Effector memory CD8-positive, alpha-beta T cell (primary cell): Measurements from ENCODE around the gene ATP11B.
"Not testable (repeated sequence)": the region's sequence is repeated elsewhere in the genome, so short reads cannot be mapped to it uniquely, and the experiment has no call there.

Source experiments
- ATAC-seq: fragments of 150-1000 bp; cut with Tn5 transposase; replicated peaks from 2 replicates; pipeline ENCODE4 v1.10.0; 2021; ENCODE audit warnings: mild to moderate bottlenecking, moderate library complexity
- DNase-seq, 3 experiments: peaks; one replicate each; pipeline ENCODE4 v3.0.0; 2021
- H3K27ac Mint-ChIP-seq, 2 donors: one replicate each; pipeline ENCODE4 v1.8.0; 2022; ENCODE audit warnings: mild to moderate bottlenecking in 2 of 2, mixed read lengths in 2 of 2, moderate library complexity in 2 of 2
- H3K27me3 Mint-ChIP-seq, 2 donors: one replicate each; pipeline ENCODE4 v1.8.0; 2022; ENCODE audit warnings: mixed read lengths in 2 of 2
- H3K36me3 Mint-ChIP-seq: one replicate; pipeline ENCODE4 v1.8.0; 2022; ENCODE audit warnings: mild to moderate bottlenecking, moderate library complexity, mixed read lengths; ENCODE audit not compliant: insufficient read depth
- H3K4me1 Mint-ChIP-seq, 2 donors: one replicate each; pipeline ENCODE4 v1.8.0; 2022; ENCODE audit warnings: low read depth in 2 of 2, mixed read lengths in 2 of 2
- H3K4me3 Mint-ChIP-seq, 2 donors: one replicate each; pipeline ENCODE4 v1.8.0; 2022; ENCODE audit warnings: mild to moderate bottlenecking in 2 of 2, mixed read lengths in 2 of 2, moderate library complexity in 2 of 2
- H3K9me3 Mint-ChIP-seq, 2 donors: one replicate each; pipeline ENCODE4 v1.8.0; 2022; ENCODE audit warnings: mixed read lengths in 2 of 2

ATP11B gene

GRCh38 chr3:182785756-182786155 is 7.5 kb upstream of the ATP11B start:
- Mint-ChIP-seq H3K36me3 (no peaks in the 10 kb centered on the region), H3K4me3 (no peak overlapping the region), H3K4me1 (no peaks in the 10 kb centered on the region), H3K27ac (no peak overlapping the region), H3K9me3 (no peaks in the 10 kb centered on the region), H3K27me3 (peaks cover 46 to 48% of the 10 kb centered on the region in 2 donors)
- no peak for ATAC-seq
- DNase-seq = no peak

DNA sequence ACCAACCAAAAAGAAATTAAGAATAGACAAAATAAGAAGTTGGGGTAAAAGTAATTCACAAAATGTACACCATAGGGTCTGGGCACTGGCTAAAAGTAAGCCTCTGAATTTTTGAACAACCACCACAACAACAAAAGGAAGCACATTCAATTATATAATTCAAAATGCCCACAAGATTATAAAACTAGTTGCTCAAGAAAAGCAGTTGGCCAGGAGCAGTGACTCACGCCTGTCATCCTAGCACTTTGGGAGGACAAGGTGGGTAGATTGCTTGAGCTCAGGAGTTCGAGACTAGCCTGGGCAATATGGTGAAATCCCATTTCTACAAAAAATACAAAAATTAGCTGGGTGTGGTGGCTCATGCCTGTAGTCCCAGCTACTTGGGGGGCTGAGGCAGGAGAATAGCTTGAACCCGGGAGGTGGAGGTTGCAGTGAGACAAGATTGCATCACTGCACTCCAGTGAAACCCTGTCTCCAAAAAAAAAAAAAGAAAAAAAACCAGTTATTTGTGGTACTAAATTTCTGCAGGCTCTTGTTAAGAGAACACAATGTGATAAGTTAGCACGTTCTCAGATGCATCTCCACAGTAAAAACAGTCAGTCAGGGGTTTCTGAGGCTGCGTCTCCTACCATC is 6.6 kb upstream of the ATP11B start:
- no peaks in the 10 kb centered on the region for H3K9me3 Mint-ChIP-seq
- no peak overlapping the region for H3K27ac Mint-ChIP-seq
- DNase-seq = no peak
- peaks cover 43 to 48% of the 10 kb centered on the region in 2 donors for H3K27me3 Mint-ChIP-seq
- H3K36me3 Mint-ChIP-seq = no peaks in the 10 kb centered on the region
- H3K4me1 Mint-ChIP-seq = no peaks in the 10 kb centered on the region
- no peak overlapping the region for H3K4me3 Mint-ChIP-seq
- no peak for ATAC-seq

GRCh38 chr3:182787302-182788036 is 5.8 kb upstream of the ATP11B start:
- H3K36me3 Mint-ChIP-seq = no peaks in the 10 kb centered on the region
- no peaks in the 10 kb centered on the region for H3K9me3 Mint-ChIP-seq
- no peak overlapping the region for H3K27ac Mint-ChIP-seq
- no peaks in the 10 kb centered on the region for H3K4me1 Mint-ChIP-seq
- no peak for DNase-seq
- no peak for ATAC-seq
- peaks cover 43 to 48% of the 10 kb centered on the region in 2 donors for H3K27me3 Mint-ChIP-seq
- H3K4me3 Mint-ChIP-seq = no peak overlapping the region

DNA sequence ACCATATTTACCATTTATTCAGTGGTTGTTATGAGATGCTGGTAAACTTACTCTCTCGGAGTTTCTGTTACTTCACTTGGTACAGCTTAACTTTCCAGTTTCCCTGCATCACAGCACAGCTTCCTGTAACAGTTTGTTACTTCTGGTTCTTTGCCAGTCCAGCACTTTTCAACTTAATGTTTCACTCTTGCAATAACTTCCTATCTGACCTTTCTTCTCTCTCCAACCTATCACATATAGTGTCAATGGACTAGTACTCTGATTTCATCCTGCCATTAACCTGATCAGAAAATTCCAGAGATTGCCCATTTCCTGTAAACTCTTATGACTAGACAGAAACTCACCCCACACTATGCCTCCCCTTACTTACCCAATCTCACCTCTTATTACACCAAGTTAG is 3.9 kb upstream of the ATP11B start:
- H3K9me3 Mint-ChIP-seq = no peaks in the 10 kb centered on the region
- no peaks in the 10 kb centered on the region for H3K4me1 Mint-ChIP-seq
- peaks cover 10% of the 10 kb centered on the region for H3K36me3 Mint-ChIP-seq
- DNase-seq (no peak), ATAC-seq (no peak)
- no peak overlapping the region for H3K27ac Mint-ChIP-seq
- H3K27me3 Mint-ChIP-seq = peaks cover 34 to 35% of the 10 kb centered on the region in 2 donors
- H3K4me3 Mint-ChIP-seq = no peak overlapping the region

DNA sequence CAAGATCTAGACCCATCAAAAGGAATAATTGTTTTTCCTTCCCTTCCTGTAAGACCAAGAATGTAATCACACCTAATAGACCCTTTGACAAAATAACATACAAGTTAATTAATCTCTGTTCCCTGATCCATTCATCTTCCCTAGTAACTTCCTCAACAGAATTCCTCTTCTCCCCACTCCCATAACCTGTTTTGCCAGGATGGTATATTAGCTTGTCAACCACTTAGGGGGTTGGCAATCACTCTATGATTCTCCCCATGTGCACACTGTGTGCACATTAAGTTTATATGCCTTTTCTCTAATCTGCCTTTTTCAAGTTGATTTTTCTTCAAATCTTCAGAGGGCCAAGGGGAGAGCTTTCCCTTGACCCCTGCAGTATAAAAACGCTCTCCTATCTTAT is 2.7 kb upstream of the ATP11B start:
- H3K4me1 Mint-ChIP-seq = peaks cover 6 to 8% of the 10 kb centered on the region in 2 donors
- no peak overlapping the region for H3K27ac Mint-ChIP-seq
- no peak for ATAC-seq
- H3K36me3 Mint-ChIP-seq = peaks cover 16% of the 10 kb centered on the region
- peaks cover 22 to 24% of the 10 kb centered on the region in 2 donors for H3K27me3 Mint-ChIP-seq
- no peak for DNase-seq
- H3K4me3 Mint-ChIP-seq = no peak overlapping the region
- no peaks in the 10 kb centered on the region for H3K9me3 Mint-ChIP-seq

DNA sequence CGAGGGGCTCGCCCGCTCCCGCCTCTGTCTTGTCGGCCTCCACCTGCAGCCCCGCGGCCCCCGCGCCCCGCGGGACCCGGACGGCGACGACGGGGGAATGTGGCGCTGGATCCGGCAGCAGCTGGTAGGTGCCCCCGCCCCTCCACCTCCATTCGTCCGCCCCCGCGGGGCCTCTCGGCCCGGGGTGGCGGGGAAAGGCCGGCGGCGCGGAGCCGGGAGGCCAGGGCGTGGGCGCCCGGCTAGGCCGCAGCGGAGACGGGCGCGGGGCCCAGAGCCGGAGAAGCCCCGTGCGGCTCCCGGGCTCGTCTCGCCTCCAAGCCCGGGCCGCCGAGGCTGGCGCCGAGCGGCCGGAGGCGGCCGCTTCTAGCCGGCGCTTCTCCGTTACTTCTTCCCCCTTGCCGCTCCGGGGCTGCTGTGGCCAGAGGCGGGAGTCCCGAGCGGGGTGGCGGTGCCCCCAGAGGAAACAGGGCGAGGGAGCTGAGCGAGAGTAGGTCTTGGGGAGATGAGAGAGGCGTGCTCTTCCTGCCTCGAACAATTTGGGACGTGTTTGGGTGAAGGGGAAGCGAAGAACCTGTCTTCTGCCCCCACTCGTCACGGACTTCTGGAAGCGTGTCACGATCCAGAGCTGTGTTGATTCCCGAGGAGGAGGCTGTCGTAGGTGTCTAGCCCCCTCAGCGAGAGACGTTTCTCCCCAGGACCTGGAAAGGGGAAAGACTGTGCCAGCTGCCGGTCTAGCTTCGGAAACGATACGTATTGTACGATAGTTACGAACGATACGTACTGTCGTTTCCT is 555 bp downstream of the ATP11B start:
- H3K27me3 Mint-ChIP-seq = no peaks in the 10 kb centered on the region
- DNase-seq = peak; percentile 13 to 33 (median 15)
- peak overlapping the region; percentile 88 to 91 for H3K4me3 Mint-ChIP-seq
- H3K9me3 Mint-ChIP-seq = no peaks in the 10 kb centered on the region
- H3K4me1 Mint-ChIP-seq = peaks cover 19 to 33% of the 10 kb centered on the region in 2 donors
- H3K36me3 Mint-ChIP-seq = peaks cover 22% of the 10 kb centered on the region
- H3K27ac Mint-ChIP-seq = peak overlapping the region; percentile 92 to 95
- ATAC-seq = peak; percentile 29

DNA sequence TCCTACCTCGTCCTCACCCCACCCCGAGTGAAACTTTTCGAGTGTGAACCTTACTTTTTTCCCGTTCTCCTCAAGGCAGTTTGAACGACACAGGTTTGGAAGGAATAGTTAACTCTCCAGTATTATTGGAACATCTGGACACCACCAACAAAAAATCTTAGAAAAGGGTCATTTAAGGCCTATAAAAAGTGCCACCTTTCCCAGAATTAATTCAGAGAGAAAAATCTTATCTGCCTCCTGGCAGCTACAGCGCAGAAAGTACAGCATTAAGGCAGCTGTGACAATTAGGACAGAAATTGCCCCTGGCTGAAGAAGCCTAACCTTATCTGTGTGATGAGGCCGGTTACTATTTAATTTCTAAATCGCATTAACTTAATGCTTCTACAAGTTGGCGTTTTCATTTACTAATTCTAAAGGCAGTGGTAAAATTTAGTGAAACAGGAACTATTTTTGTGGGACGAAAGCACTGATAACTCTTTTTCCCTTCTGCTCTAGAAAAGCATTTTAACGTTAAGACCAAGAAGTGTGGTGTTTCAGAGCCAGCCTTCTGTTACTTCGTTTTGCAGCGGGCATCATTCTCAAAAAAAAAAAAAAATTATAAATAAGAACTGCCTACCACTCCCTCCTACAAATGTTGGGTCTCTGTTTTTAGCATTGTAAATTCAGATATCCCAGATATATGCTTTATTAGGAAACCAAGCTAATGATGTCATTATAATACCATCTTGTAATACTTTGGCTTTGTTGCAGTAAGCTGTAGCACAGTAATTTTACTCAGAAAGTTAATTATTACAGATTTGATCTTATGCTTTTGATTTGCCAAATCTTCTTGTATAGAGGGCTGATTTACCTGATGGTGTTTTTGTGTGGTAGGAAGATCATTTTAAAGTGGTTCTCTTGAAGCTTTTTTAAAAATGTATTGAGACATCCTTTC is 1.4 kb downstream of the ATP11B start:
- Mint-ChIP-seq H3K27me3 (no peaks in the 10 kb centered on the region), H3K4me1 (peaks cover 19 to 38% of the 10 kb centered on the region in 2 donors), H3K9me3 (no peaks in the 10 kb centered on the region), H3K4me3 (peak overlapping the region; percentile 88 to 91), H3K36me3 (peaks cover 28% of the 10 kb centered on the region), H3K27ac (peak overlapping the region; percentile 92 to 95)
- ATAC-seq = no peak
- no peak for DNase-seq

DNA sequence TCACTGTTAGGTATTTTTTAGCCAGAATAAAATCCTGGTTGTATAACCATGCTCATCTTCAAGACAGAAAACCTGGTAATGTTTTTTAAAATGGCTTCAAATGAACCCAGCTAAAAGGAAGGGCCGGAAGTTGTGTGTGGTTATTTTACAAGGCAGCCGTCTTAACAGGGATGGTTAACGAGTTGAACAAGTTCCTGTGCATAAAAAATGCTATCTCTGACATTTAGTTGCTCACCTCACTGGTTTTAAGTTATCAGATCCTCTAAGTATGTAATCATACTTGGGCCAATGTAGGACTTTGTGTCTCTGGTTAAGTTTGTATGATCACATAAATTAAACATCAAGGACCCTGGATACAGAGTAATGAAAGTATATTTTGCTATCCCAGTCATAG is 2.1 kb downstream of the ATP11B start:
- Mint-ChIP-seq H3K27me3 (no peaks in the 10 kb centered on the region), H3K4me1 (peaks cover 19 to 38% of the 10 kb centered on the region in 2 donors), H3K36me3 (peaks cover 28% of the 10 kb centered on the region), H3K27ac (peak overlapping the region; percentile 92 to 95), H3K9me3 (no peaks in the 10 kb centered on the region), H3K4me3 (peak overlapping the region; percentile 88 to 91)
- DNase-seq (peak; percentile 21 to 41 (median 39)), ATAC-seq (peak; percentile 50)

DNA sequence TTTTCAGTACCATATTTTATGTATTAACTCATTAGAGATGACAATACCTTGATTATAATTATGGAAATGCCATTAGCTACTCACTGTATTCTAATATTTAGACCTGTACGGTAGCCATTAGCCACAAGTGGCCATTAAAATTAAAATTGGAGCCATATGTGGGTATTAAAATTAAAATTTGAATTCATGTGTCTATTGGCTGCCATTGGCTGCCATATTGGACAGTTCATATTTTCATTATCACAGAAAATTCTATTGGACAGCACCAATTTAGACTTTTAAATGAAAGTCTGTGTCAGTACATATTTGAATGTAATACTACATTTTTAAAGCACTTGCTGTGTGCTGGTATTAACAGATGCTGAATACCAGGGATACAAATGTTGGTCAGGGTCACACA is 3.0 kb downstream of the ATP11B start:
- Mint-ChIP-seq H3K4me3 (peak overlapping the region in 1 of 2 donors; percentile 60), H3K36me3 (peaks cover 32% of the 10 kb centered on the region), H3K9me3 (no peaks in the 10 kb centered on the region), H3K27me3 (no peaks in the 10 kb centered on the region), H3K27ac (peak overlapping the region in 1 of 2 donors; percentile 88), H3K4me1 (peaks cover 19 to 44% of the 10 kb centered on the region in 2 donors)
- DNase-seq (no peak), ATAC-seq (no peak)

DNA sequence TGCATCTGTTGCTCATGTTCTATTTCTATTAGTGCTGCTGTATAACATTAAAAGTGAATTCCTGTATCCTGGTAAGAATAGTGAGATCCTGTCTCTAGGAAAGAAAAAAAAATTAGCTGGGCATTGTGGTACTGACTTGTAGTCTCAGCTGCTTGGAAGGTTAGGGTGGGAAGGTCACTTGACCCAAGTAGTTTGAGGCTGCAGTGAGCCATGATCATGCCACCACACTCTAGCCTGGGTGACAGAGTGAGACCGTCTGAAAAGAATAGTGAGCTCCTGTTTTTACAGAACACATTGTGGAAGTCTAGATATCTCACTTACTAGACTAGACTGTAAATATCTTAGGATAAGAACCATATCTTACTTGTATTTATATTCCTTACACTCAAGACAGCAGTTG is 4.6 kb downstream of the ATP11B start:
- peaks cover 28 to 56% of the 10 kb centered on the region in 2 donors for H3K4me1 Mint-ChIP-seq
- peak overlapping the region in 1 of 2 donors; percentile 55 for H3K4me3 Mint-ChIP-seq
- ATAC-seq (no peak), DNase-seq (no peak)
- H3K27ac Mint-ChIP-seq = peak overlapping the region in 1 of 2 donors; percentile 81
- H3K36me3 Mint-ChIP-seq = peaks cover 29% of the 10 kb centered on the region
- no peaks in the 10 kb centered on the region for H3K27me3 Mint-ChIP-seq
- no peaks in the 10 kb centered on the region for H3K9me3 Mint-ChIP-seq

DNA sequence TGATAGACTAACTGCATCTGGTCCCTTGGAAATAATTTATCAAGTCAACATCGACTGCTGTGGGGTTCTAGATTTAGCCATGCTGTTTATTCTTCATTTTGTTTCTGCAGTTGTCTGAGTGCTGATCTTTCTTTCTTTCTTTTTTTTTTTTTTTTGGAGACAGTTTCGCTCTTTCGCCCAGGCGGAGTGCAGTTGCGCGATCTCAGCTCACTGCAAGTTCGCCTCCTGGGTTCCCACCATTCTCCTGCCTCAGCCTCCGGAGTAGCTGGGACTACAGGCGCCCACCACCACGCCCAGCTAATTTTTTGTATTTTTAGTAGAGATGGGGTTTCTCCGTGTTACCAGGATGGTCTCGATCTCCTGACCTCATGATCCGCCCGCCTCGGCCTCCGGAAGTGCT is 5.8 kb downstream of the ATP11B start:
- peaks cover 30 to 61% of the 10 kb centered on the region in 2 donors for H3K4me1 Mint-ChIP-seq

GRCh38 chr3:182800508-182800907 is 7.2 kb downstream of the ATP11B start:
- DNase-seq (no peak), ATAC-seq (no peak)
- H3K4me3 Mint-ChIP-seq = no peak overlapping the region
- no peaks in the 10 kb centered on the region for H3K9me3 Mint-ChIP-seq
- H3K27me3 Mint-ChIP-seq = no peaks in the 10 kb centered on the region
- no peak overlapping the region for H3K27ac Mint-ChIP-seq
- H3K36me3 Mint-ChIP-seq = peaks cover 19% of the 10 kb centered on the region
- H3K4me1 Mint-ChIP-seq = peaks cover 31 to 68% of the 10 kb centered on the region in 2 donors

More for the DNA sequence above, 5.8 kb downstream of the ATP11B start:
- H3K27me3 Mint-ChIP-seq, ATAC-seq, DNase-seq, H3K9me3 Mint-ChIP-seq, H3K27ac Mint-ChIP-seq: not testable (repeated sequence)
- Mint-ChIP-seq H3K4me3 (peak overlapping the region in 1 of 2 donors; percentile 13), H3K36me3 (peaks cover 24% of the 10 kb centered on the region)
